Measurements from ENCODE around the gene RABGAP1L. TPM values are rescaled to one million over a fixed set of nuclear protein-coding genes. Genes with fewer than 3 reads are reported as not detected.

The RABGAP1L gene
- total and polyA plus RNA-seq, 2 donors (not counting 3 experiments of a cell fraction or from before 2014, with no cell fraction given) = 6.4 to 22.2 TPM

DNA sequence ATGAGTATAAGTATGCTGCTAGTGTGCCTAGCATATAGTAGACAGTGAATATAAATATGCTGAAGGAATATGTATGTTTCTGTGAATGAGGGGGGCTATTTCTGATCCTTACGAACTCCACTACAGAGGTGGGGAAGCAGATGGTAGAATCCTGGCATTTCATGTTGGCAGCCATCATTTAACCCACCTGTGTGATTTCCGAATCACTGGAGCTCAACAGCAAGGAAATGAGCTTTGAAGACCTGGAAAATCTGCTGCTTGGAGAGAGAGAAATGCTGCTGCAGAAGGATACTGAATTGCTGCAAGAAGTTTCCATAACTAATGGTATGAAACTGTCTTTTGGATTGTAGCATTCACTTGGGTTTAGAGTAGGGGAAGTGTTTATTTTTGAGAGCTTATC lies 83.5 kb downstream of the RABGAP1L start:
- Histone ChIP-seq H3K79me2 (ENCODE audit: control insufficient read depth, insufficient read depth, low read length) (no peaks in the 10 kb centered on the region), H3K27ac (ENCODE audit: insufficient read depth, low read depth, low read length) (no peak overlapping the region), H3K4me1 (ENCODE audit: control insufficient read depth, extremely low read depth, insufficient read depth, low read length) (no peaks in the 10 kb centered on the region), H3K9me3 (replicated peaks; ENCODE audit: control insufficient read depth, insufficient read depth, low read length) (no peaks in the 10 kb centered on the region), H3K4me3 (replicated peaks in 1 of 3; ENCODE audit: insufficient read depth in 1 of 3, low read depth in 1 of 3, low read length in 3 of 3) (no peak overlapping the region), H3K9ac (replicated peaks; ENCODE audit: extremely low read depth, insufficient read depth, low read length) (no peak overlapping the region), H3K9me1 (replicated peaks; ENCODE audit: control insufficient read depth, extremely low read depth, insufficient read depth, low read length) (no peaks in the 10 kb centered on the region), H3K4me2 (ENCODE audit: insufficient read depth, low read length) (no peak overlapping the region), H2AFZ (ENCODE audit: low read depth, low read length) (no peak overlapping the region), H3K36me3 (ENCODE audit: control insufficient read depth in 2 of 2, extremely low read depth in 1 of 2, insufficient read depth in 2 of 2, low read length in 2 of 2) (no peaks in the 10 kb centered on the region), H3K27me3 (ENCODE audit: control insufficient read depth in 2 of 2, insufficient read depth in 2 of 2, low read length in 2 of 2) (no peaks in the 10 kb centered on the region), H4K20me1 (replicated peaks; ENCODE audit: control insufficient read depth, extremely low read depth, insufficient read depth, low read length) (no peaks in the 10 kb centered on the region)
- ChIA-PET CTCF (no interaction called here), POLR2A (no interaction called here)
- DNase-seq (ENCODE audit: low read depth, low spot score) (no peak), FAIRE-seq (no peak)
- TF ChIP-seq FOS (IDR thresholded peaks at IDR 0.05; ENCODE audit: borderline replicate concordance, insufficient read depth, low read length) (no peak), GATA2 (IDR thresholded peaks at IDR 0.05; ENCODE audit: insufficient read depth, insufficient read length, low read depth, low read length) (no peak), POLR2AphosphoS5 (IDR thresholded peaks at IDR 0.05; ENCODE audit: insufficient read depth, low read depth, low read length) (no peak), MYC (IDR thresholded peaks at IDR 0.05; ENCODE audit: low read depth, low read length) (no peak), JUN (IDR thresholded peaks at IDR 0.05; ENCODE audit: borderline replicate concordance, insufficient read depth, insufficient read length, low read depth) (no peak), EZH2 (IDR thresholded peaks at IDR 0.05; ENCODE audit: borderline replicate concordance, low read depth, low read length, severe bottlenecking) (no peak), POLR2A (IDR thresholded peaks at IDR 0.05; ENCODE audit: low read depth, low read length) (no peak)
- TF ChIP-seq, protein P1, sequence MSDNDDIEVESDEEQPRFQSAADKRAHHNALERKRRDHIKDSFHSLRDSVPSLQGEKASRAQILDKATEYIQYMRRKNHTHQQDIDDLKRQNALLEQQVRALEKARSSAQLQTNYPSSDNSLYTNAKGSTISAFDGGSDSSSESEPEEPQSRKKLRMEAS (IDR thresholded peaks at IDR 0.05; ENCODE audit: insufficient read depth, insufficient read length) = no peak
- TF ChIP-seq, protein P2, sequence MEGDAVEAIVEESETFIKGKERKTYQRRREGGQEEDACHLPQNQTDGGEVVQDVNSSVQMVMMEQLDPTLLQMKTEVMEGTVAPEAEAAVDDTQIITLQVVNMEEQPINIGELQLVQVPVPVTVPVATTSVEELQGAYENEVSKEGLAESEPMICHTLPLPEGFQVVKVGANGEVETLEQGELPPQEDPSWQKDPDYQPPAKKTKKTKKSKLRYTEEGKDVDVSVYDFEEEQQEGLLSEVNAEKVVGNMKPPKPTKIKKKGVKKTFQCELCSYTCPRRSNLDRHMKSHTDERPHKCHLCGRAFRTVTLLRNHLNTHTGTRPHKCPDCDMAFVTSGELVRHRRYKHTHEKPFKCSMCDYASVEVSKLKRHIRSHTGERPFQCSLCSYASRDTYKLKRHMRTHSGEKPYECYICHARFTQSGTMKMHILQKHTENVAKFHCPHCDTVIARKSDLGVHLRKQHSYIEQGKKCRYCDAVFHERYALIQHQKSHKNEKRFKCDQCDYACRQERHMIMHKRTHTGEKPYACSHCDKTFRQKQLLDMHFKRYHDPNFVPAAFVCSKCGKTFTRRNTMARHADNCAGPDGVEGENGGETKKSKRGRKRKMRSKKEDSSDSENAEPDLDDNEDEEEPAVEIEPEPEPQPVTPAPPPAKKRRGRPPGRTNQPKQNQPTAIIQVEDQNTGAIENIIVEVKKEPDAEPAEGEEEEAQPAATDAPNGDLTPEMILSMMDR (IDR thresholded peaks at IDR 0.05; ENCODE audit: extremely low read depth in 1 of 2, insufficient read depth in 1 of 2, low read depth in 1 of 2, low read length in 2 of 2) = no peak
- dilution Hi-C loops (cut with MboI; ENCODE audit: extremely low pct_ligation_motif_present, low sequenced_read_pairs) = no loop called here
- BruUV-seq (replicated peaks) = no TSS peak
- intact Hi-C loops (cut with micrococcal nuclease) = no loop called here

Data from endothelial cell of umbilical vein (primary cell).